Measurements from ENCODE around the gene FBXO2.
A peak's percentile ranks its signal among the peaks of the same experiment; 100 is the strongest.

FBXO2 gene

DNA sequence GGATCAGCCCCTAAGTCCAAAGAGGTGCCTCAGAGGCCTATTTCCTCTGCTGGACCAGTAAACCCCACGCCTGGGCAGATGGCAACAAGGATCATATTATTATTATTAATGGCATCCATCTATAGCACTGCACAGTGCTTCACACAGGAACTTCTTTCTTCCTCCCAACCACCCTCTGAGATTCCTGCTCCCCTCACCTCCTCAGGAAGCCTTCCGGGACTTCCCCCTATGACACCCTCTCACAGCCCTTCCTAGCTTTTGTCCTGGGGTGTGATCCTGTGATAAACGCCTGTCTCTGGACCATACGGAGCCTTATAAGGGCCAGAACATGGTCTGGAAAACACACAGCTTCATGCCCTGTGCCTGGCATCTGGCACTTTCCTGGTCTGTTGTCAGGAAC is 3.2 kb downstream of the FBXO2 start:
- no peak for DNase-seq

DNA sequence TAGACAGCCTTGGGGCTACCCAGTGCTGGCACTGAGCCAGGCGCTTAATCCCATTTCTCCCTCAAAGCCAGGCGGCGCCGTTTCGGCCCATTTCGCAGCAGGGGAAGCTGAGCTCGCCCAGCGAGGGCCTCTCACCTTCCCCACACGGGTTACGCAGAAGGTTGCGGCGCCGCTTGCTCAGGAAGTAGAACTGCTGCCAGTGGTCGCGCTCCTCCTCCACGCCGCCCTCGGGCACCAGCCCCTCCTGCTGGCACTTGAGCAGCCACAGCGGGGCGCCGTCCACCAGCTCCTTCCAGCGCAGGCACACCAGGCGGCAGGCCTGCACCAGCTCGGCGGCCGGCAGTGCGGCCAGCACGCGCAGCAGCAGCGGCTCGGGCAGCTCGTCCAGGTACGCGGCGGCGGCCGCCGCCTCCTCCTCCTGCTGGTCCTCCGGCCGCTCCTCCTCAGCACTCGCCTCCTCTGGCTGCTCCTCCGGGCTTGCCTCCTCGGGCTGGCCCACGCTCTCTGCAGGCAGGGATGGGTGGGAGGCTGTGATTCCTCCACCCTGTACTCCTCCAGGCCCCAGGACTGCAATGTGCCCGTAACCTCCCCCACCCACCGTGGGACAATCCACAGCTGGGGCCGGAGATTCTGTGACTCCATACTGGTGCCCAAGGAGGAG is 3.8 kb downstream of the FBXO2 start:
- DNase-seq = no peak

DNA sequence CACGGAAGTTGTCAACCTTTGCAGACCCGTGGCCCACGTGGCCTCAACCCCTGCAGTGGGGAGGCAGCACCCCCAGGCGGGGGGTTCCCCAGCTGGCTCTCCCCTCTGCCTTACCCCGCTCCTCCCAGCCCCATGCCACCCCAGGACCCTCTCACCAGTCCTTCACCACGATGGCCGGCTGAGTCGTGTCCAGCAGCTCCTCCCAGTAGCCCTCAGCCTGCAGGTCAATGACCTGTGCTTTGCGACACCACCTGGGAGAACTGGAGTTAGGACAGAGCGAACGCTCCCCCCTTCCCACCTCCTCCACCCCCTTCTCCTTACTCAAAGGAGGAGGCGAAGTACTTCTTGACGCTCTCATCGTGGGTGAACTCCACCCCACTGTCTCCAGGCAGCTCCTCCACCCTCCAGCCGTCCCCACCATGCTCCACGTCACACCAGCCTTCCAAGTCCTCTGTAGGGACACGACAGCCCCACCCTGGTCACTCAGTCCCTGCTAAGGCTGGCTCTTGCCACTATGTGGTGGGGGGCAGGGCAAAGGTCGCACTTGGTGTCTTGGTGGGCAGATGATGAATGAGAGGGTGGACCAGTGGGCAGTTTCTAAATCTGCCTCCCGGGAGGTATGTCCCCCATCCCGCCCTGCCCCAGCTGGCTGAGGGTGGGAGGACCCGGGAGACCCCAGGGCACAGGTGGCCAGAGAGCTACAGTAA is 4.5 kb downstream of the FBXO2 start:
- DNase-seq = no peak

DNA sequence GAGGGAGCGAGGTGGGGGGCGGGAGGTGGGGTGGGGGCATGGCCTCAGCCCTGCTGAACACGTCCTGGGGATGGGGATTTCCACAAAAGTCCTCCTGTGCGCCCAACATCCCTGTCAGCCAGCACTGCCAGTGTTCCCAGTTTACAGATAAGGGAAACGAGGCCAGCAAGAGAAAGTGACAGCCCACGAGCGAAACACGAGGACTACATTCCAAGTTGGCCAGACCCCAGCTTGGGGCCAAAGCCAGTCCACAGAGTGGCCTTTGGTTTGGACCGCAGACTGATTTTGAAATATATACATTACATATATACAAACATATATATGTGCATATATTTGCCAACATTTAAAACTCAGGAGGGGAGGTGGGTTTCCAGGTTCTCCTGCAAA is 5.0 kb downstream of the FBXO2 start:
- DNase-seq = no peak

DNA sequence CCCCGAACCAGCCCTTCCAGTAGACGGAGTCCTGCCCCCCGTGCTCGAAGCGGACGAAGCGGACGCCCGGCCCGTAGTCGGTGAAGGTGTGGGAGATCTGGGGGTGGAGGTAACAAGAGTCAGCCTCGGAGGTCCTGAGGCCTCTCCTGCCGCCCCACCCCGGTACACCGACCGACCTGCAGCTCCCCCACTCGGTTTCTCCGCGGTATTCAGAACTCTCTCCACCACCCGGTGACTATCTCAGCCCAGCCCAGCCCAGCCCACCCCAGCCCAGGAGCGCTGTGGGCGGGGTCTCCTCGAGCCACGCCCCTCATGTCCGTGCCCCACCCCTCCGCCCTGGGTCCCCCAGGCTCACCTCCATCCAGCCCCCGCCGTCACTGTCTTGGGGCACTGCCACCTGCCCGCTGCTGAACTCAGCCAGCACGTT is 5.5 kb downstream of the FBXO2 start:
- no peak for DNase-seq

DNA sequence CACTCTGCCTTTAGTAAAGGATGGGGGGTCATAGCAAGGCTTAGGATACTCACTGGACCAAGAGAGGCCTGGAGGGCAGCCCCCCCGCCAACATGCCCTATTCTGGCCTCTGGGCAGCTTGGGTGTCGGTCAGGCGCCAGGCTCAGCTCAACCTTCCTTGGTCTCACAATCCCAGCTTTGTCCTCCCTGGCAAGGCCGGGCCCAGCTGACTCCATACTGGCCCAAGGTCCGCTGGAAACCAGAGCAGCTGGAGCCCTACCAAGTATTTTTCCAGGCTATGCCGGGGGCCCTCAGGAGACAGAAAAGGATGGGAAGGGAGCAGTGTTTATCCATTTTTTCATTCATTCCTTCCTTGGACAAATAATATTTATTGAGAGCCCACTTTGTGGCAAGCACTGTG is 6.2 kb downstream of the FBXO2 start:
- DNase-seq = no peak

DNA sequence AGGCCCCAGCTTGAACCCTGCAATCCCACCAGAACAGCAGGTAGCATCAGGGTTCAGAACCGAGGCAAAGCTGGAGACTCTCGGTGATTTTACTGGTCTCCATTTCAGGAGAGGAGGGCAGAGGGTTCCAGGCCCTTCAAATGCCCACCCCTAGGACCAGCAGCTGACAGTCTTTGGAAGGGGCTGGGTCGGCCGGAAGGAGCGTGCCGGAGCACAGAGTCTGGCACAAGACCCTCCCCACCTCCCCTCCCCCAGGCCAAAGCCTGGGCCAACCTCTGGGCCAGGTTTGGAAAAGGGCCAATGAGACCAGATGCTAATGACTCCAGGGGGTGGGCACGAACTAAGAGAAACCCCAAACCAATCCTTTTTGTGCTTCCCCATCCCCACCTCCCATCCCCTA is 6.9 kb downstream of the FBXO2 start:
- no peak for DNase-seq

DNA sequence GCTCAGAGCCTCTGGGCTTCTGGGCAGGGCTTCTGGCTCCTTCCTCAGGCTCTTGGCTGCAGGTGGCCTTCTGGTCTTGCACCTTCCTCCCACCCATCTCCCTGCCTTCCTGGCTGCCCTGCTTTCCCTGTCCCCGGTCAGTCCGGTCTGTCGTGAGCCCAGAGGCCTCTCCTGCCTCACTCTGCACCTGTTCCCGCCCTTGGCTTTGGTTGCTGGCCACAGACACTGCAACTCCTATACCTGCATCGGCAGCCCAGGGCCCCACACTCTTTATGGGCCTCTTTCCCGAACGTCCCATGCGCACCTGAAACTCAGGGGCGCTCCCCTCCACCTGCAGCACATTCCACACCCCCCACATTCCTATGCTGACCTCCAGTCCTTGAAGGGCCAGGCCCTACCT is 7.9 kb downstream of the FBXO2 start:
- DNase-seq = no peak

DNA sequence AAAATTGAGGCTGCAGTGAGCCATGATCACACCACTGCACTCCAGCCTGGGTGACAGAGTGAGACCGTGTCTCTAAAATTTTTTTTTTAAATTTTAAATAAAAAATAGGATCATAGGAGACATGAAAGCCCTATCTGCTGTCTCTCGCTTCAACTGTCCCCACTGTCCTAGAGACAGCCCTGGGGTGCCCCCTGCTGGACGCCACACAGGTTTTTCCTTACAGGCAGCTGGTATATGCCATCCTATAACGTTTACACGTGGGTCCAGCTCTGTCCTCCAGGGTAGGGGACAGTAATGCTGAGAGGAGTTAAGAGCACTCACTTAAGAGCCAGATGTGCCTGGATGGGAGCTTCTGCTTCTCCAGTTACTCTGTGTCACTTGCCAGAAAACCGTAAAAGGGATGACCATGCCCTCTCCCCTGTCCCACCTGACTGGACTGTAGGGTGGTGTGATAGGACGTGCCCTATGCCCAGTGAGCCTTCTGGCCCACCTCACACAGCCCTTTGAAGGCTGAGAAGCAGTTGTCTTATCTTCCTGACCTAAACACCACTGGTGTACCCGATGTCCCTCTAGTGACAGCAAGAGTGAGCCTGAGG is 8.5 kb downstream of the FBXO2 start:
- DNase-seq = peak; percentile 65

DNA sequence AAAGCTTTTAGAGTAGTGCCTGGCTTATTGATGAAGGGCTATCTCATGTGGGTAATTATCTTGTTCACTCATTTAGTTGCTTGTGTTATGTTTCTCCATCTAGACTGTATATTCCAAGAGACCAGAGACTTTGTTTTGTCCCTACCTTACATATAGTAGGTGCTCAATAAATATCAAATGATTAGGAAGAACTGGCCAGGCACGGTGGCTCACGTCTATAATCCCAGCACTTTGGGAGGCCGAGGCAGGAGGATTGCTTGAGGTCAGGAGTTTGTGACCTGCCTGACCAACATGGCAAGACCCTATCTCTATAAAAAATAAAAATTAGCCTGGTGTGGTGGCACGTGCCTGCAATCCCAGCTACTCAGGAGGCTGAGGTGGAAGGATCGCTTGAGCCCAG is 9.0 kb downstream of the FBXO2 start:
- DNase-seq = no peak

DNA sequence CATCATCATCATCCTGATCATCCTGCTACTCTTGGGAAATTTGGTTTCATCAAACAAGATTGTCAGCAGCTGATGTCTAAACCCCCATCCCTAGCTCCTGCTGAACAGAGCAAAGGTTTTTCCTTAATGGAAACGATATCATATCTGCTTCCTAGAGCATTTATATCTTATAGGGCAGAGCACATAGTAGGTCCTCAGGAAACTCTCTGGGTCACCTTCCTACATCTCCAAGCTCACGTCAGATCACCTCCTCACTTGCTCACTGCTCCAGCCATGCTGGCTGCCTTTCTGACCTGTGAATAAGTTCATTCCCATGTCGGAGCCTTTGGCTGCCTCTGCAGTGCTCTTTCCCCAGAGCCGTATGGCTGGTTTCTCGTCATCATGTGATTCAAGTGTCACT is 10.4 kb downstream of the FBXO2 start:
- no peak for DNase-seq

DNA sequence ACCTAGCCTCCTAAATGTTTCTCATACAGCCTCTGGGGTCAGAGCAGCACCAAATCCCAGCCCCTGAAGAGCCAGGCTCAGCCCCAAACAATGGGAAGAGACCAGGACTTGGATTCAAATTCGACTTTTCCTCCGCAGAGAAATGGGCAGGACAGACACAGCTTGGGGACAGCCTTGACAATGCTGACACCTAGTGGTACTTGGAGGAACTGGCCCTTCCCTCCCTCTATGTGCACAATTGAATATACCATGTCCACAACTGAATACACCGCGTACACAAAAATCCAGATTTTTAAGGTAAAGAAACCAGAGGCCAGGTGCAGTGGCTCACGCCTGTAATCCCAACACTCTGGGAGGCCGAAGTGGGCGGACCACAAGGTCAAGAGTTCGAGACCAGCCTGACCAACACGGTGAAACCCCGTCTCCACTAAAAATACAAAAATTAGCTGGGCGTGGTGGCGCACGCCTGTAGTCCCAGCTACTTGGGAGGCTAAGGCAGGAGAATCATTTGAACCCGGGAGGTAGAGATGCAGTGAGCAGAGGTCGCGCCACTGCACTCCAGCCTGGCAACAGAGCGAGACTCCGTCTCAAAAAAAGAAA is 11.7 kb downstream of the FBXO2 start:
- DNase-seq = peak; percentile 62

DNA sequence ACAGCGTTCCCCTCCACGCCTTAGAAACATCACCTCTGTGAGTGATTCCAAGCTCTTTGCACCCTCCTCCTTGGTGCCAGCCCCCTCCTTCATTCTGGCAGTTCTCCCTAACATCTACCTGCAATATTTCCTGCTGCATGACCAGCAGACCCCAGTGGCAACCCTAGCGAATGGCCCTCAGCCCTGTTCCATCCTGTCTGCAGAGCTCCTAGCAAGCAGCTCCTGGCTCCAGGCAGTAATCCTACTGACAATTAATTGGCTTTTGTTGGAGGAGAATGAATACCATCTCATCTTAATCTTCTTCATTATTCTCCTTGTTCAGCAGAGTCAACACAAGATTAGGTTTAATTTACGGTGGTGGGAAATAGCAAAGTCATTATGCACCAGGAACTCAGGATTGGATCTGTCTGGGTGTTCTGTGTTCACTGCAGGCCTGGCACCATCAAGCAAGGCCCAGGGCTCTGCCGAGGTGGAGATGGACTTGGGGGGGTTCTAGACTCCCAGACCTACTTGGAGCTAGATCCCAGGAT is 12.4 kb downstream of the FBXO2 start:
- DNase-seq = no peak

DNA sequence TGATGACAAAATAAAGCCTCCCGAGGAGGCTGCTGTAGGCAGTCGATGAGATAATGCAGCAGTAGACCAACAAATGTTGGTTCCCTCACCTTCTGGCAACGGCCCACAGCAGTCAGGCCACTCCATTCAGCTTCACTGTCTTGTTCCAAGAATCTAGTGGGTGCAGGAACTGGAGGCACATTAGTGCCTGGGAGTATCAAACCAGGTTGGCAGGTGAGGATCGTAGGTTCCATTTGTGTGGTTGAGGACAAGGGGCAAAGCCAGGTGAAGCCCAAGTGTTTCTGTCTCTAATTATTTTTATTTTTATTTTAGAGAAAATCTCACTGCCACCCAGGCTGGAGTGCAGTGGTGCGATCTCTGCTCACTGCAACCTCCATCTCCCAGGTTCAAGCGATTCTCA is 13.3 kb downstream of the FBXO2 start:
- no peak for DNase-seq

DNA sequence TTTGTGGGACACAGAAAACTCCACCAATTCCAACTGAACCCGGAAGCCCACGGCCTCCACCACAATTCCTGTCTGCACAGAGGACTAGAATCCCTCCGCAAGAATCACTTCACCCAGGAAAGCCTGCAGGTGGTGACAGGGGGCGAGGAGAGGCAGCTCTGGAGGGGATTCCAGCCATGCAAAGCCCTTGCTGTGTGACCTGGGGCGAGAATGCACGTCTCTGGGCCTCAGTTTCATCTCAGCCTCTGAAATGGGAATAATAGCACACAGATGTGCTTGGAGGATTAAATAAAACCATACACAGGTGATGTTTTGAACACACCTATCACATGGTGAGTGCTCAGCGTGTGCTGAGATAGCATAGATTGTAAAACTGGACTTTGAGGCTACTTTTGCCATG is 14.1 kb downstream of the FBXO2 start:
- DNase-seq = no peak

DNA sequence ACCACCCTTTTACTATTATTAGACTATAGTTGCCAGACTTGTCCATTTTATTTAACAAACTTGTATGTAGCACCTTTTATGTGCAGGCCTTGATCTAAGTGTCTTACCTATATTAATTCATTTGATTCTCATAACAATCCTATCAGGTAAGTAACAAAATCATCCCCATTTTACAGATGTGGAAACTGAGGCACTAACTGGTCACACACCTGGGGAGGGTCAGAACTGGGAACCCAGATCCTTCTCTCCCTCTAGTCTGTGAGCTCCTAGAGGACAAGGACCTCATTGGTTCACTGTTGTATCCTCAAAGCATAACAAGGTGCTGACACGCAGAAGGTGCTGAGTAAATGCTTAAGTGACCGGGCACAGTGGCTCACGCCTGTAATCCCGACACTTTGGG is 14.9 kb downstream of the FBXO2 start:
- DNase-seq = no peak

DNA sequence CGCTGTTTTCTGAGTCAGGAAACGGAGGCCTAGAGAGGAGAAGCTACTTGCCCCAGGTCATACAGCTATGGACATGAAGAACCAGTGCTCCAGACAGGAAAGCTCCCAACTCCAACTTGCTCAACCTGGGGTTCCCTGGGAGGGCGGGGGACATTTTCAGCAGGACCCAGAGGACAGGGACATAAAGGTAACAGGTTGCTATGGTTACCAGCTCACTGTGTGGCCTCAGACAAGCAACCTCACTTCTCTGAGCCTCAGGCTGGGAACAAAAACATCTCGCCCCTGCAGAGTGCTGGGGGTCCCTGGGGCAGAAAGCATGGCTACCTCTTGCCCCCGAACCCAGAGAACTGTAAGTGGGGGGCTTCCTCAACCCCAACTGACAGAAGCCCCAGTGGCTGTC is 16.1 kb downstream of the FBXO2 start:
- no peak for DNase-seq

DNA sequence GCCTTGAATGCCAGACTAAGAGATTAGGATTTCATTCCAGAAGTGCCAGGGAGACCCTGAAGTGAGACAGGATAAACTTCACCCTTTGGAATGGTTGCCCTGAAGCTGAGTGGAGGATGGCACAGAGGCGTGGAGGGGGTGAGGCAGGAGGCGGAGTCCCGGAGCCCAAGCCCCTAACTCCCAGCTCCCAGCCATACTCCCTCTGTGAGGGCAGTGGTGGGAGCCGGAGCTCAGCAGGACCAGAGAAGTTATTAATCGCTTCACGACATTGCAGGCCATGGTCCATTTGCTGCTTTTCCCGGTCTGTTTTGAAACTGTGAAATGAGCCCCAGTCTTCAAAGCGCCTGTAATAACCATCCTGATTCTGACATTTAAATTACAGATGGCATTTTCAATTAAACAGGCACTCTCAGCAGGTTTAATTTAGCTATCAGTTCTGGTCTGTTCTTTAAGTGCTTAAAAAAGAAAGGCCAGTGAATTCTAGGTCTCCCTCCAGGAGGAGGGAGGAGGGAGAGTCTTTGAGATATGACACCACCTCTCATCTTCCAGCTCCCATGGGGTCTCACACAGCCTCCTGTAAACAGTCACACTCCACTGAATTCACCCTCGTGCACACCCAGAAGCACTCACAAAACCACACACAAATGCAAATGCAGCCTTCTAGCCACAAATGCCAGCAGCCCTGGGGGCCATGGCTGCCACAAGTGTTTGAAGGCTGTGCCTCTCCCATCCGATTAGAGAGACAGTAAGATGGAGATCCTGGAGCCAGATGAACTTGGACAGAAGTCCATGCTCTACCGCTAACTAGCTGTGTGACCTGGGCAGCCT is 19.6 kb downstream of the FBXO2 start:
- no peak for DNase-seq

DNA sequence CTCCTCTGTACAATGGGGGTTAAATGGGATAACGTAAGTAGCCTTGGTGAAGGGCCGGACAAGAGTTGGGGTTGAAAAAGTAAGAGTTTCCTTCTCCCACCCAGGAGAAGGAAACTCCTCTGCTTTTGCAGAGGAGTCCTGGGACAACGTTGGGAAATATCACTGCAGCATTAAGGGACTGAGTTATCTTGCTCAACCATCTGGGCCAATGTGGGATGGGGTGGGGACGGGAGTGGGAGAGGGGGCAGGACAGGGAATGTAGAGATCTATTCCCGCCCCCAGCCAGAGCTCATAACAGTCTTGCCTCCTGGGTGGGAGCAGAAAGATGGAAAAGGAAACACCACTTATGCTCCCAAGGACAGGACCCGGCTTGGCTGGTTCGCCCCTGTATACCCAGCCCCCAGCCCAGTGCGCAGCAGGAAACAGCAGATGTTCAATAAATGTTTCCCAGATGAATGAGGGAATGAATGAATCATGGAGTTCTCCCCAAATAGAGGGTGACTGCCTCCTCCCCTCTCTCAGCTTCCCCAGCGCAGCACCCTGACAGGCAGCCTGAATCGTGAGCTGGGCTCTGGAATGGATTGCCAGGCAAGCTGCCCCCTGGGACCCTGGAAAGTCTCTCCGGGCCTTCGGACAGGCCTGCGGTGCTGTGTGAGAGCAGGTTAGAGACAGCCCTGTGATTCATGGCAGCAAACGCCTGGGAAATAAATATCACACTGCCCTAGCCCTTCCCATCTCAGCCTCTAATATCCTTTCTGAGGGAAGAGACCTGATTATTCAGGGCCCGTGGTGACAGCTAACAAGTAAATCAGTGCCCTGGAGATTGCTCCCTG is 24.8 kb downstream of the FBXO2 start:
- peak; percentile 75 for DNase-seq

DNA sequence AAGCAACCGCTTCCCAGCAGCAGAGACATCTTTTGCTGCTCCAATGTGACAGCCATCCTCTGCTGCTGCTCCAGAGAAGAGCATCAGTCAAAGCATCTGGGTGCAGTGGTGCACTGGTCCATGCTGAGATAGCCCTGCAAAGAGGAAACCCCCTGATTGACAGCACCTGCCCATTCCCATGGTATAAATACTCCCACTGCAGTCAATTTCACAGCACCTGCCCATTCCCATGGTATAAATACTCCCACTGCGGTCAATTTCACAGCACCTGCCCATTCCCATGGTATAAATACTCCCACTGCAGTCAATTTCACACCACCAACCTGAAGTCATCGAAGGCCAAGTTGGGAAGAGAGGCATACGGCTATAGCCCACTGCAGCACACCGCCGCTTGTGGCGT is 25.5 kb downstream of the FBXO2 start:
- DNase-seq = no peak

DNA sequence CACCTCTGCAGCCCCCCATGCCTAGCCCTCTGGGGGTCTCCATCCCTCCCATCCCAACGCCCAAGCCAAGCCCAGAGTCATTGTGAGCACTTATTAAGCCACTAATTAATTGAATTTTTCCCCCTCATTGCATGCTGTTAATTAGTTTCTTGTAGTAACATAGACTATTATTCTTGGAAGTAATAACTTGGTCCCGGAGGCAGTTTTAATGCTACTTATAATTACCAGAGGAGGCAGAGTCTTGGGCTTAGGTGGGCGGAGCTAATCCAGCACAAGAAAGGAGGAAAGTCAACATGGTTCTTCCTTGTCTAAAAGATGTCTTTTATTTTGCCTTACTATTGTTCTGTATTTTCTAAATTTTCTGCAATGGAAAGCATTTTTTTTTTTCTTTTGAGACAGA is 27.7 kb downstream of the FBXO2 start:
- DNase-seq = no peak

DNA sequence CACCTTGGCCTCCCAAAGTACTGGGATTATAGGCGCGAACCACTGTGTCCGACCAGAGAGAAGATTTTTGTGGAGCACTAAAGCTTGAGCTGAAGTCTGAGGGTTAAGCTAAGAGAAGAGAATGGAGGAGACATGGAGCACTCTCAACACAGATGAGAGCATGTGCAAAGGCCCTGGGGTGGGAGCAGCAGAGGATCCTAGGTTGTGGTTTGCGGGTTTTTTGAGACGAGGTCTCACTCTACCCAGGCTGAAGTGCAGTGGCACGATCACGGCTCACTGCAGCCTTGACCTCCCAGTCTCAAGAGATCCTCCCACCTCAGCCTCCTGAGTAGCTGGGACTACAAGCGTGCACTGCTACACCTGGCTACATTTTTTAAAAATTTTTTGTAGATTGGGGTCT is 30.5 kb downstream of the FBXO2 start:
- no peak for DNase-seq

All from NCI-H1694 (cell line).